H9 (cell line): ENCODE data around the gene PLA2G4C. TPM values are rescaled to one million over a fixed set of nuclear protein-coding genes. Genes with fewer than 3 reads are reported as not detected.

Experiments
- DNase-seq: peaks from one replicate; pipeline ENCODE4 v3.0.0-alpha.2; 2017
- H2AFZ ChIP-seq: one replicate; pipeline ENCODE4 v1.6.1; 2013; ENCODE audit warnings: mild to moderate bottlenecking, low read length, control low read depth, moderate library complexity
- H2AK5ac ChIP-seq: 2 replicates; pipeline ENCODE4 v1.6.1; 2013; ENCODE audit warnings: low read length, control low read depth, mixed read lengths; ENCODE audit not compliant: insufficient read length
- H2BK120ac ChIP-seq: one replicate; pipeline ENCODE4 v1.6.1; 2013; ENCODE audit warnings: low read depth, mild to moderate bottlenecking, low read length, control low read depth, inconsistent platforms; ENCODE audit not compliant: poor library complexity, severe bottlenecking
- H2BK12ac ChIP-seq: 2 replicates; pipeline ENCODE4 v1.6.1; 2013; ENCODE audit warnings: low read length, control low read depth, mixed read lengths, low read depth; ENCODE audit not compliant: insufficient read length
- H2BK15ac ChIP-seq: 2 replicates; pipeline ENCODE4 v1.6.1; 2013; ENCODE audit warnings: low read depth, low read length, control low read depth
- H2BK20ac ChIP-seq: one replicate; pipeline ENCODE4 v1.6.1; 2013; ENCODE audit warnings: low read depth, mild to moderate bottlenecking, low read length, control low read depth, inconsistent platforms; ENCODE audit not compliant: poor library complexity, severe bottlenecking
- H2BK5ac ChIP-seq: 2 replicates; pipeline ENCODE4 v1.6.1; 2013; ENCODE audit warnings: low read length, control low read depth, mixed read lengths; ENCODE audit not compliant: insufficient read length
- H3K14ac ChIP-seq: 2 replicates; pipeline ENCODE4 v1.6.1; 2013; ENCODE audit warnings: low read length, control low read depth; ENCODE audit not compliant: insufficient read depth
- H3K18ac ChIP-seq: 2 replicates; pipeline ENCODE4 v1.6.1; 2013; ENCODE audit warnings: low read depth, mild to moderate bottlenecking, mixed read lengths, low read length, control low read depth; ENCODE audit not compliant: insufficient read length
- H3K23ac ChIP-seq: 2 replicates; pipeline ENCODE4 v1.6.1; 2013; ENCODE audit warnings: low read length, control low read depth, mixed read lengths, low read depth; ENCODE audit not compliant: insufficient read length
- H3K23me2 ChIP-seq: 2 replicates; pipeline ENCODE4 v1.6.1; 2013; ENCODE audit warnings: low read depth, mild to moderate bottlenecking, mixed read lengths, low read length, control low read depth; ENCODE audit not compliant: insufficient read length, poor library complexity, severe bottlenecking
- H3K27ac ChIP-seq: 2 replicates; pipeline ENCODE4 v1.5.1; 2013; ENCODE audit warnings: low read length, control low read depth, mixed read lengths, low read depth; ENCODE audit not compliant: insufficient read length
- H3K27me3 ChIP-seq: 2 replicates; pipeline ENCODE4 v1.6.1; 2013; ENCODE audit warnings: low read length, control low read depth, inconsistent platforms; ENCODE audit not compliant: insufficient read depth
- H3K4ac ChIP-seq: 2 replicates; pipeline ENCODE4 v1.6.1; 2013; ENCODE audit warnings: low read depth, mild to moderate bottlenecking, control low read depth, inconsistent platforms, low read length, moderate library complexity
- H3K4me1 ChIP-seq: 2 replicates; pipeline ENCODE4 v1.6.1; 2013; ENCODE audit warnings: low read length, control low read depth, inconsistent platforms; ENCODE audit not compliant: insufficient read depth
- H3K4me2 ChIP-seq: 2 replicates; pipeline ENCODE4 v1.6.1; 2013; ENCODE audit warnings: low read length, control low read depth, mixed read lengths; ENCODE audit not compliant: insufficient read length, insufficient read depth
- H3K56ac ChIP-seq: 2 replicates; pipeline ENCODE4 v1.6.1; 2013; ENCODE audit warnings: low read depth, mild to moderate bottlenecking, mixed read lengths, low read length, control low read depth; ENCODE audit not compliant: insufficient read length
- H3K79me1 ChIP-seq: 2 replicates; pipeline ENCODE4 v1.6.1; 2013; ENCODE audit warnings: low read depth, mild to moderate bottlenecking, moderate library complexity, low read length, control low read depth, inconsistent platforms; ENCODE audit not compliant: insufficient read depth, poor library complexity, severe bottlenecking
- H3K79me2 ChIP-seq: 2 replicates; pipeline ENCODE4 v1.6.1; 2013; ENCODE audit warnings: low read length, control low read depth, inconsistent platforms; ENCODE audit not compliant: insufficient read depth
- H3K9ac ChIP-seq: 2 replicates; pipeline ENCODE4 v1.6.1; 2013; ENCODE audit warnings: low read length, control low read depth, mixed read lengths; ENCODE audit not compliant: insufficient read length; ENCODE audit errors: extremely low read depth
- H3K9me3 ChIP-seq: one replicate; pipeline ENCODE4 v1.6.1; 2013; ENCODE audit warnings: low read depth, low read length, inconsistent platforms; ENCODE audit not compliant: control insufficient read depth
- H3T11ph ChIP-seq: one replicate; pipeline ENCODE4 v1.6.1; 2013; ENCODE audit warnings: mild to moderate bottlenecking, low read length, control low read depth, inconsistent platforms
- H4K20me1 ChIP-seq: one replicate; pipeline ENCODE4 v1.6.1; 2013; ENCODE audit not compliant: control insufficient read depth, insufficient read length, insufficient read depth
- H4K5ac ChIP-seq: 2 replicates; pipeline ENCODE4 v1.6.1; 2013; ENCODE audit warnings: low read depth, mild to moderate bottlenecking, mixed read lengths, low read length, control low read depth; ENCODE audit not compliant: insufficient read length
- H4K8ac ChIP-seq: replicated peaks from 2 replicates; pipeline ENCODE4 v1.6.1; 2013; ENCODE audit warnings: low read length, control low read depth, mixed read lengths, low read depth; ENCODE audit not compliant: insufficient read length
- H4K91ac ChIP-seq: 2 replicates; pipeline ENCODE4 v1.6.1; 2013; ENCODE audit warnings: low read depth, mild to moderate bottlenecking, moderate library complexity, mixed read lengths, low read length, control low read depth; ENCODE audit not compliant: insufficient read length
- H3K27ac Mint-ChIP-seq, 3 experiments: 2 replicates in 2 of 3; 3 replicates in 1 of 3; pipeline ENCODE4 v1.8.0; 2020 to 2021; ENCODE audit warnings: mixed read lengths in 3 of 3, mild to moderate bottlenecking in 1 of 3, moderate library complexity in 1 of 3
- H3K27me3 Mint-ChIP-seq: 2 replicates; pipeline ENCODE4 v1.8.0; 2021; ENCODE audit warnings: low read depth, mild to moderate bottlenecking, moderate library complexity, mixed read lengths
- H3K36me3 Mint-ChIP-seq, 3 experiments: 2 replicates in 2 of 3; 3 replicates in 1 of 3; pipeline ENCODE4 v1.8.0; 2020 to 2021; ENCODE audit warnings: low read depth in 3 of 3, mixed read lengths in 3 of 3; ENCODE audit not compliant: insufficient read depth in 1 of 3
- H3K4me1 Mint-ChIP-seq, 2 experiments: 2 replicates each; pipeline ENCODE4 v1.8.0; 2020; ENCODE audit warnings: mixed read lengths in 2 of 2
- H3K4me3 Mint-ChIP-seq, 2 experiments: 2 replicates in 1 of 2; 3 replicates in 1 of 2; pipeline ENCODE4 v1.8.0; 2020 to 2021; ENCODE audit warnings: mild to moderate bottlenecking in 2 of 2, mixed read lengths in 2 of 2, moderate library complexity in 1 of 2
- H3K9me3 Mint-ChIP-seq, 2 experiments: 2 replicates in 1 of 2; 3 replicates in 1 of 2; pipeline ENCODE4 v1.8.0; 2020; ENCODE audit warnings: mild to moderate bottlenecking in 2 of 2, mixed read lengths in 2 of 2, moderate library complexity in 1 of 2
- WGBS: extraction: QIAGEN DNeasy Blood & Tissue Kit; methylation state at CpG from one replicate; pipeline ENCODE4 v1.1.7; 2013; ENCODE audit warnings: missing lambda C conversion rate, low lambda C conversion rate, mixed read lengths; ENCODE audit not compliant: insufficient read length; ENCODE audit errors: extremely low coverage; 5-methylcytosine and 5-hydroxymethylcytosine counted together
- total RNA-seq: library from RNA; stranded (reverse); gene quantifications from 2 replicates; pipeline ENCODE4 v1.2.1, GENCODE V29; 2021
- TF ChIP-seq, protein P1 (sequence below): fragments of 200-600 bp; sonication (generic); conservative IDR thresholded peaks from 3 replicates; pipeline ENCODE4 v1.8.0; 2021; ENCODE audit warnings: antibody characterized with exemption, mild to moderate bottlenecking

The PLA2G4C gene
- total RNA-seq, 1 experiment from 2014 or later, result 7.0 TPM

DNA sequence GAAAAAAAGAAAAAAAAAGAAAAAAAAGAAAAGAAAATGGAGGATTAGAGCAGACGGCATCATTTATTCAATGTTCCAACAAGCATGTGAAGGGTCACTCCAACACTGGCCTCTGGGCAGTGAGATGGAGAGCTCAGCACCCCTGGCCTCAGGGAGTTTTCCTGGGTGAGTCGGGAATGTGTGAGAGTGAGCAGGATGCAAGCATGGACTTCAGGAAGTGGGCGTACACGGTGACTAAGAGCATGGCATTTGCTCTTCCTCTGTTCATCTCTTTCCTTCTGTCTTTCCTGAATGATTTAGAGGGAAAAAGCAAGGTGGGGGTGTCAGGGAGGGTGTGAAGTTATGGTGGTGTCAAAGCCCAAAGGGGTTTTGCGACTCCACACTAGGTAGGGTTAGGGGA lies 66.1 kb downstream of the PLA2G4C start:
- no peaks in the 10 kb centered on the region for H3K27me3 ChIP-seq
- H2BK5ac ChIP-seq, result no peak overlapping the region
- H4K20me1 ChIP-seq, result no peaks in the 10 kb centered on the region
- H4K91ac ChIP-seq, result no peak overlapping the region
- no peak overlapping the region for H3T11ph ChIP-seq
- no peak overlapping the region for H3K23ac ChIP-seq
- no peak overlapping the region for H3K27ac ChIP-seq
- no peak overlapping the region for H2AK5ac ChIP-seq
- WGBS, result no CpG with 5 or more reads among the region's 5 CpGs
- DNase-seq, result no peak
- no peak overlapping the region for H3K18ac ChIP-seq
- no peak overlapping the region for H3K4ac ChIP-seq
- H3K27me3 Mint-ChIP-seq, result peaks cover 25% of the 10 kb centered on the region
- no peak overlapping the region for H3K56ac ChIP-seq
- H3K4me2 ChIP-seq, result no peak overlapping the region
- H4K5ac ChIP-seq, result no peak overlapping the region
- H2AFZ ChIP-seq, result no peak overlapping the region
- H3K4me3 Mint-ChIP-seq, result no peak overlapping the region
- H3K79me1 ChIP-seq, result no peaks in the 10 kb centered on the region
- no peaks in the 10 kb centered on the region for H3K79me2 ChIP-seq
- no peak overlapping the region for H2BK15ac ChIP-seq
- TF ChIP-seq, protein P1, sequence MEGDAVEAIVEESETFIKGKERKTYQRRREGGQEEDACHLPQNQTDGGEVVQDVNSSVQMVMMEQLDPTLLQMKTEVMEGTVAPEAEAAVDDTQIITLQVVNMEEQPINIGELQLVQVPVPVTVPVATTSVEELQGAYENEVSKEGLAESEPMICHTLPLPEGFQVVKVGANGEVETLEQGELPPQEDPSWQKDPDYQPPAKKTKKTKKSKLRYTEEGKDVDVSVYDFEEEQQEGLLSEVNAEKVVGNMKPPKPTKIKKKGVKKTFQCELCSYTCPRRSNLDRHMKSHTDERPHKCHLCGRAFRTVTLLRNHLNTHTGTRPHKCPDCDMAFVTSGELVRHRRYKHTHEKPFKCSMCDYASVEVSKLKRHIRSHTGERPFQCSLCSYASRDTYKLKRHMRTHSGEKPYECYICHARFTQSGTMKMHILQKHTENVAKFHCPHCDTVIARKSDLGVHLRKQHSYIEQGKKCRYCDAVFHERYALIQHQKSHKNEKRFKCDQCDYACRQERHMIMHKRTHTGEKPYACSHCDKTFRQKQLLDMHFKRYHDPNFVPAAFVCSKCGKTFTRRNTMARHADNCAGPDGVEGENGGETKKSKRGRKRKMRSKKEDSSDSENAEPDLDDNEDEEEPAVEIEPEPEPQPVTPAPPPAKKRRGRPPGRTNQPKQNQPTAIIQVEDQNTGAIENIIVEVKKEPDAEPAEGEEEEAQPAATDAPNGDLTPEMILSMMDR, result no peak
- H3K9me3 ChIP-seq, result no peaks in the 10 kb centered on the region
- H3K9ac ChIP-seq, result no peak overlapping the region
- H2BK120ac ChIP-seq, result no peak overlapping the region
- H4K8ac ChIP-seq, result no peak overlapping the region
- H2BK12ac ChIP-seq, result no peak overlapping the region
- H3K9me3 Mint-ChIP-seq, result peaks cover 9 to 14% of the 10 kb centered on the region in 2 experiments; a peak in 4 of 5 replicates
- H3K4me1 ChIP-seq, result no peaks in the 10 kb centered on the region; the same call in 1 of the 2 replicates
- H3K36me3 Mint-ChIP-seq, result peaks cover 0 to 17% (median 11%) of the 10 kb centered on the region in 3 experiments; a peak in 5 of 7 replicates
- H3K23me2 ChIP-seq, result no peaks in the 10 kb centered on the region
- no peak overlapping the region for H3K27ac Mint-ChIP-seq
- H3K14ac ChIP-seq, result no peak overlapping the region; the same call in 1 of the 2 replicates
- no peaks in the 10 kb centered on the region for H3K4me1 Mint-ChIP-seq
- no peak overlapping the region for H2BK20ac ChIP-seq
